Naive thymus-derived CD4-positive, alpha-beta T cell (primary cell): ENCODE data around the gene TUBB4B. TPM values are rescaled to one million over a fixed set of nuclear protein-coding genes. Genes with fewer than 3 reads are reported as not detected.

ENCODE experiments used
- ATAC-seq: fragments of 150-1000 bp; cut with Tn5 transposase; 2 replicates; pipeline ENCODE4 v1.10.0; 2021; ENCODE audit warnings: mild to moderate bottlenecking, moderate library complexity
- CTCF ChIA-PET: fragments of 350-600 bp; sonication (Branson Sonifier 250); formaldehyde crosslinking; loops from one replicate; lab custom pipeline; 2021; ENCODE audit warnings: antibody characterized with exemption; lab: Charles Lee
- POLR2A ChIA-PET: fragments of 350-600 bp; sonication (Branson Sonifier 250); formaldehyde crosslinking; loops from one replicate; lab custom pipeline; 2021; ENCODE audit warnings: antibody characterized with exemption, inconsistent platforms; lab: Charles Lee
- DNase-seq, 9 donors: peaks; one replicate each; pipeline versions ENCODE4 v3.0.0 to v3.0.0-alpha.2; 2020 to 2022; ENCODE audit warnings: mixed read lengths in 1 of 9
- H3K27ac ChIP-seq: one replicate; pipeline ENCODE4 v1.7.0; 2013; ENCODE audit warnings: mild to moderate bottlenecking, low read depth, low read length, moderate library complexity
- H3K27me3 ChIP-seq, 2 donors: one replicate each; pipeline ENCODE4 v1.7.0; 2013; ENCODE audit warnings: low read length in 2 of 2, mild to moderate bottlenecking in 2 of 2, moderate library complexity in 2 of 2; ENCODE audit not compliant: control insufficient read depth in 2 of 2, insufficient read depth in 2 of 2
- H3K36me3 ChIP-seq, 3 experiments: 1 replicate in 2 of 3; 2 replicates in 1 of 3; pipeline ENCODE4 v1.7.0; 2013; ENCODE audit warnings: low read length in 3 of 3, mild to moderate bottlenecking in 3 of 3, moderate library complexity in 1 of 3; ENCODE audit not compliant: insufficient read depth in 3 of 3, control insufficient read depth in 2 of 3
- H3K4me1 ChIP-seq, 2 donors: one replicate each; pipeline ENCODE4 v1.7.0; 2013; ENCODE audit warnings: low read length in 2 of 2, mild to moderate bottlenecking in 2 of 2, moderate library complexity in 1 of 2; ENCODE audit not compliant: control insufficient read depth in 2 of 2, insufficient read depth in 2 of 2
- H3K4me3 ChIP-seq: 2 replicates; pipeline ENCODE4 v1.7.0; 2013; ENCODE audit warnings: mild to moderate bottlenecking, low read length
- H3K9me3 ChIP-seq, 3 experiments: 1 replicate in 2 of 3; 2 replicates in 1 of 3; pipeline ENCODE4 v1.7.0; 2013; ENCODE audit warnings: low read length in 3 of 3; ENCODE audit not compliant: control insufficient read depth in 2 of 3
- H3K27ac Mint-ChIP-seq, 9 donors: one replicate each; pipeline ENCODE4 v1.8.0; 2020 to 2022; ENCODE audit warnings: mixed read lengths in 9 of 9, mild to moderate bottlenecking in 8 of 9, moderate library complexity in 5 of 9, inconsistent platforms in 2 of 9
- H3K27me3 Mint-ChIP-seq, 5 donors: one replicate each; pipeline ENCODE4 v1.8.0; 2021 to 2022; ENCODE audit warnings: mixed read lengths in 5 of 5, mild to moderate bottlenecking in 1 of 5
- H3K36me3 Mint-ChIP-seq, 5 donors: one replicate each; pipeline ENCODE4 v1.8.0; 2020 to 2022; ENCODE audit warnings: mixed read lengths in 5 of 5, mild to moderate bottlenecking in 3 of 5, inconsistent platforms in 1 of 5
- H3K4me1 Mint-ChIP-seq, 7 donors: one replicate each; pipeline ENCODE4 v1.8.0; 2020 to 2022; ENCODE audit warnings: mixed read lengths in 7 of 7, mild to moderate bottlenecking in 3 of 7, inconsistent platforms in 1 of 7
- H3K4me3 Mint-ChIP-seq, 10 donors: one replicate each; pipeline ENCODE4 v1.8.0; 2020 to 2022; ENCODE audit warnings: mild to moderate bottlenecking in 10 of 10, mixed read lengths in 10 of 10, moderate library complexity in 6 of 10, inconsistent platforms in 2 of 10
- H3K9me3 Mint-ChIP-seq, 11 donors: one replicate each; pipeline ENCODE4 v1.8.0; 2020 to 2022; ENCODE audit warnings: mixed read lengths in 11 of 11, mild to moderate bottlenecking in 4 of 11, inconsistent platforms in 1 of 11, moderate library complexity in 1 of 11
- intact Hi-C, 2 donors: fragments of 100-400 bp; cut with micrococcal nuclease; formaldehyde crosslinking; loops; one replicate each; pipeline ENCODE4 v1.15.1; 2023
- polyA plus RNA-seq, 2 donors: library from polyadenylated mRNA; unstranded; fragments of 300-500 nt; fragmentation: Illumina TruSeq; gene quantifications; one replicate each; pipeline ENCODE4 v1.2.3, GENCODE V29; 2021
- total RNA-seq, 6 experiments: library from RNA in 5 of 6; stranded (reverse) in 5 of 6; gene quantifications; 1 replicate in 5 of 6; 2 replicates in 1 of 6; pipeline ENCODE4 v1.2.3 and lab custom pipeline; 2021 to 2026

TUBB4B gene
- total and polyA plus RNA-seq, 7 experiments from 2014 or later = 17.5 to 260 (median 80.4) TPM

- Histone ChIP-seq H3K36me3 (peaks cover 0 to 15% (median 0%) of the 10 kb centered on the region in 3 experiments), H3K27ac (peak overlapping the region; percentile 96), H3K27me3 (no peaks in the 10 kb centered on the region), H3K4me3 (peak overlapping the region; percentile 98), H3K9me3 (no peaks in the 10 kb centered on the region), H3K4me1 (peaks cover 26 to 30% of the 10 kb centered on the region in 2 donors)
- peak overlapping the region; percentile 86 to 95 (median 92) for H3K4me3 Mint-ChIP-seq
- ATAC-seq (no peak), DNase-seq (no peak)
- H3K4me1 Mint-ChIP-seq = peaks cover 26 to 49% (median 37%) of the 10 kb centered on the region in 7 donors
- H3K27me3 Mint-ChIP-seq = no peaks in the 10 kb centered on the region
- intact Hi-C loops = loop anchor here in 1 of 2 donors (10.0 kb wide), 1 partner anchor 262 kb away; the partner anchor contains the start of genes C8G and FBXW5
- H3K27ac Mint-ChIP-seq = peak overlapping the region; percentile 81 to 97 (median 90)
- CTCF ChIA-PET = no interaction called here
- peaks cover 0 to 7% (median 0%) of the 10 kb centered on the region in 11 donors for H3K9me3 Mint-ChIP-seq
- POLR2A ChIA-PET = interaction anchor here (1.4 to 9.0 kb wide), 3 partner anchors 16 to 30 kb away, joined by 3 to 136 read pairs (median 42); partner anchors contain the start of genes ANAPC2, CYSRT1, RNF208 and SSNA1
- H3K36me3 Mint-ChIP-seq = peaks cover 0 to 7% (median 2%) of the 10 kb centered on the region in 5 donors
These were observed 34.5 kb upstream of the TUBB4B start for GRCh38 chr9:137206602-137207001.

DNA sequence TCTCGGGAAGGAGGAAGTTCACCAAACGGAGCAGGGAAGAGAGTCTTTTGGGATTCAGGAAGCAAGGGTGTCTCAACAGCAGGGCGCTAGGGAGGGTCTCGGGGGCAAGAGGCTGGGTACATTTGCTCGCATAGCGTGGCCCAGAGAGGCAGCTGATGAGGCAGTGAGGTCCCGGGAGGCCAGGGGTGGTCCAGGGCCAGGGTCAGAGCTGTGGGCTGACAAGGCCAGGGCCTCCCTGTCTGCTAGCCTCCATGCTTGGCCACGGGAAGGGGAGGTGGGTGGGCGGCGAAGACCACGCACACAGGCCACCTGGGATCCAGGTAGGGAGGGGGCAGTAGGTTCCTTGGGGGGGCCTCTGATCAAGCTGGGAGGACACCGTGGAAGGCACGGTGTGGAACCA lies 29.6 kb upstream of the TUBB4B start:
- Mint-ChIP-seq H3K36me3 (peaks cover 0 to 7% (median 4%) of the 10 kb centered on the region in 5 donors), H3K4me1 (peaks cover 11 to 20% (median 14%) of the 10 kb centered on the region in 7 donors), H3K27me3 (no peaks in the 10 kb centered on the region), H3K27ac (no peak overlapping the region), H3K4me3 (no peak overlapping the region), H3K9me3 (peaks cover 0 to 3% (median 0%) of the 10 kb centered on the region in 11 donors)
- no peak overlapping the region for H3K27ac ChIP-seq
- H3K9me3 ChIP-seq = no peaks in the 10 kb centered on the region
- no peak for DNase-seq
- peaks cover 0 to 37% (median 0%) of the 10 kb centered on the region in 3 experiments for H3K36me3 ChIP-seq
- H3K4me3 ChIP-seq = no peak overlapping the region
- intact Hi-C loops = no loop called here
- ChIA-PET POLR2A (interaction anchor here (0.9 kb wide), 1 partner anchor 10 kb away, joined by 4 read pairs; no protein-coding TSS in a partner anchor), CTCF (no interaction called here)
- no peaks in the 10 kb centered on the region for H3K27me3 ChIP-seq
- ATAC-seq = no peak
- H3K4me1 ChIP-seq = peaks cover 2 to 5% of the 10 kb centered on the region in 2 donors

DNA sequence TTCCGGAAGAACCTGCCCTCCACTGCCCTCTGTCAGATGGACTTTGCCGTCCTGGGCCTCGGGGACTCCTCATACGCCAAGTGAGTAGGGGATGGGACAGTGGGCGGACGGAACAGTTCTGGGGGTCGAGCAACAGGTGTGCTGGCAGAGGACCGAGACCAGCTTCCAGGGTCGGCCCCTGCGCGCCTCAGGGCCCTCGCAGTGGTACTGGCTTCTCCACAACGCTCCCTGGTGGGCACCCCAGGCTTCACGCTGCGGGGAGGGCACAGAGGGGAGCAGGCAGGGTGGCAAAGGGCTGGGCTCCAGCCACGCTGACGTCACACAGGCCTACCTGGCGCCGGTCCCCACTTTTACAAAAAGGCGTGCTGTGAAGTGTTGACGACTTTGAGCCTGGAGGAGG lies 28.6 kb upstream of the TUBB4B start:
- H3K4me1 ChIP-seq = no peaks in the 10 kb centered on the region
- H3K4me3 ChIP-seq = no peak overlapping the region
- H3K27me3 ChIP-seq = no peaks in the 10 kb centered on the region
- ATAC-seq (no peak), DNase-seq (no peak)
- Mint-ChIP-seq H3K27me3 (no peaks in the 10 kb centered on the region), H3K36me3 (peaks cover 0 to 4% (median 0%) of the 10 kb centered on the region in 5 donors), H3K27ac (no peak overlapping the region), H3K4me3 (no peak overlapping the region), H3K9me3 (no peaks in the 10 kb centered on the region), H3K4me1 (peaks cover 1 to 10% (median 4%) of the 10 kb centered on the region in 7 donors)
- H3K9me3 ChIP-seq = no peaks in the 10 kb centered on the region
- peaks cover 0 to 39% (median 0%) of the 10 kb centered on the region in 3 experiments for H3K36me3 ChIP-seq
- POLR2A ChIA-PET = interaction anchor here (0.9 kb wide), 1 partner anchor 11 kb away, joined by 4 read pairs; no protein-coding TSS in a partner anchor
- H3K27ac ChIP-seq = no peak overlapping the region
- CTCF ChIA-PET = no interaction called here
- intact Hi-C loops = no loop called here

GRCh38 chr9:137213160-137214060 lies 27.7 kb upstream of the TUBB4B start:
- H3K27ac ChIP-seq = no peak overlapping the region
- H3K4me1 ChIP-seq = no peaks in the 10 kb centered on the region
- POLR2A ChIA-PET = interaction anchor here (1.3 to 1.4 kb wide), 2 partner anchors 23 to 24 kb away, joined by 3 read pairs; partner anchors contain the start of gene SSNA1
- ATAC-seq (no peak), DNase-seq (no peak)
- peak overlapping the region in 1 of 9 donors; percentile 38 for H3K27ac Mint-ChIP-seq
- intact Hi-C loops = no loop called here
- peaks cover 0 to 39% (median 0%) of the 10 kb centered on the region in 3 experiments for H3K36me3 ChIP-seq
- peaks cover 0 to 7% (median under 1%) of the 10 kb centered on the region in 7 donors for H3K4me1 Mint-ChIP-seq
- H3K9me3 Mint-ChIP-seq = no peaks in the 10 kb centered on the region
- H3K4me3 ChIP-seq = no peak overlapping the region
- no peaks in the 10 kb centered on the region for H3K27me3 ChIP-seq
- no peak overlapping the region for H3K4me3 Mint-ChIP-seq
- CTCF ChIA-PET = no interaction called here
- no peaks in the 10 kb centered on the region for H3K27me3 Mint-ChIP-seq
- no peaks in the 10 kb centered on the region for H3K9me3 ChIP-seq
- peaks cover 0 to 4% (median 0%) of the 10 kb centered on the region in 5 donors for H3K36me3 Mint-ChIP-seq

DNA sequence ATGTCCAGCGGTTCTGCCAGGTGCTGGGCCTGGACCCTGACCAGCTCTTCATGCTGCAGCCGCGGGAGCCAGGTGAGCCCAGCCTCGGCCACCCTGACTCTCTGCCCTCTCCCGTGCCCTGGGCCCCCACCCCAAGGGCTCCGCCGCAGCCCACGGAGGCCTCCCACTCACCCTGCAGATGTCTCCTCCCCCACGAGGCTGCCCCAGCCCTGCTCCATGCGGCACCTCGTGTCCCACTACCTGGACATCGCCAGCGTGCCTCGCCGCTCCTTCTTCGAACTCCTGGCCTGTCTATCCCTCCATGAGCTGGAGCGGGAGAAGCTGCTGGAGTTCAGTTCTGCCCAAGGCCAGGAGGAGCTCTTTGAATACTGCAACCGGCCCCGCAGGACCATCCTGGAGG lies 26.5 kb upstream of the TUBB4B start:
- ChIA-PET POLR2A (interaction anchor here (0.5 to 1.4 kb wide), 3 partner anchors 22 to 84 kb away, joined by 3 to 4 read pairs (median 3); partner anchors contain the start of gene SSNA1), CTCF (interaction anchor here (1.0 kb wide), 1 partner anchor 90 kb away, joined by 3 read pairs; no protein-coding TSS in a partner anchor)
- ATAC-seq = no peak
- Histone ChIP-seq H3K36me3 (peaks cover 0 to 34% (median 0%) of the 10 kb centered on the region in 3 experiments), H3K9me3 (no peaks in the 10 kb centered on the region), H3K27ac (no peak overlapping the region), H3K4me1 (no peaks in the 10 kb centered on the region), H3K4me3 (no peak overlapping the region), H3K27me3 (no peaks in the 10 kb centered on the region)
- intact Hi-C loops = no loop called here
- Mint-ChIP-seq H3K36me3 (peaks cover 0 to 4% (median 0%) of the 10 kb centered on the region in 5 donors), H3K4me1 (peaks cover 0 to 7% (median 0%) of the 10 kb centered on the region in 7 donors), H3K27ac (peak overlapping the region in 1 of 9 donors; percentile 43), H3K4me3 (no peak overlapping the region), H3K9me3 (no peaks in the 10 kb centered on the region), H3K27me3 (no peaks in the 10 kb centered on the region)
- DNase-seq = no peak

GRCh38 chr9:137215196-137215986 lies 25.7 kb upstream of the TUBB4B start:
- ATAC-seq = no peak
- Mint-ChIP-seq H3K4me3 (no peak overlapping the region), H3K4me1 (peaks cover 0 to 7% (median 0%) of the 10 kb centered on the region in 7 donors), H3K9me3 (no peaks in the 10 kb centered on the region), H3K27me3 (no peaks in the 10 kb centered on the region), H3K36me3 (peaks cover 0 to 2% (median 0%) of the 10 kb centered on the region in 5 donors), H3K27ac (no peak overlapping the region)
- Histone ChIP-seq H3K36me3 (peaks cover 0 to 28% (median 0%) of the 10 kb centered on the region in 3 experiments), H3K4me3 (no peak overlapping the region), H3K4me1 (no peaks in the 10 kb centered on the region), H3K27ac (no peak overlapping the region), H3K9me3 (no peaks in the 10 kb centered on the region), H3K27me3 (no peaks in the 10 kb centered on the region)
- ChIA-PET CTCF (interaction anchor here (0.9 kb wide), 1 partner anchor 13 kb away, joined by 6 read pairs; no protein-coding TSS in a partner anchor), POLR2A (interaction anchor here (0.5 to 0.6 kb wide), 2 partner anchors 23 to 84 kb away, joined by 3 to 4 read pairs; no protein-coding TSS in a partner anchor)
- DNase-seq = no peak
- intact Hi-C loops = no loop called here
